Measurements from ENCODE around the gene LRRC8D.
"Not testable (repeated sequence)": the region's sequence is repeated elsewhere in the genome, so short reads cannot be mapped to it uniquely, and the experiment has no call there.

LRRC8D gene

DNA sequence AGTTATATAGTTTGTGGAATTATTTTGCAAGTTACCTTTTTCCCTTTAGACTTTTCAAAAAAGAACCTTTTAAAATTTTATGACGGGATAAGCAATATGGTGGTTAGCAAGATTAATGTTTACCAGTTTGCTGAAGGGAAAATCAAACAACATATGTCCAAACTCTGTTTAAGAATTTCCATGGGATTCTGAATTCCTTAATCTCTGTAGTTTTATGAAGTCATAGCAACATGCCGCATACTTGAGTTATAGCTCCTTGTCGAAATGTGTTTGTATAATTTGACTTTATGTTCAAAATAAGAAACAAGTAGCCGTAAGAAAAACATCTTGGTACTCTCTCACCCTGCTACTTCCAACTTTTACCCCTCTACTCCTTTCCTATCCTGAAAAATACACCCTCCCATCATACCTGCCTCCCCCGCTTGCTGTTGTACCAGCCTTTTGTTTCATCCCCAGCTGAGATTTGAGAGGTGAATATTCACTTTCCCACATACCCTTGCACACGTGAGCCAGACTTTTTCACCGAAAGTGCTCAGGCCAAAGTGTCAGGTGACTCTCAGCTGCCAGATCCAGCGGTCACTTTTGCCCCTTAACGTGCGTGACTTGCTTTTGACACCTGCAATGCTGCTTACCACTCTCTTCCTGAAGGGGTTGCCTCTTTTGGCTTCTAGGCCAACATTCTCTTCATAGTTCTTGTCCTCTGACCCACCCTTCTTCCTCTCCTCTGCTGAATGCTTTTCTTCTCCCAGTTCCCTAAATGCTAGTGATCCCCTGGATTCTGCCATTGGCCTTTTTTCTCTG, 90.6 kb downstream of the LRRC8D start:
- DNase-seq (ENCODE audit: low read depth, low spot score): no peak

GRCh38 chr1:89912073-89912472, 91.2 kb downstream of the LRRC8D start:
- no peak for DNase-seq (ENCODE audit: low read depth, low spot score)

DNA sequence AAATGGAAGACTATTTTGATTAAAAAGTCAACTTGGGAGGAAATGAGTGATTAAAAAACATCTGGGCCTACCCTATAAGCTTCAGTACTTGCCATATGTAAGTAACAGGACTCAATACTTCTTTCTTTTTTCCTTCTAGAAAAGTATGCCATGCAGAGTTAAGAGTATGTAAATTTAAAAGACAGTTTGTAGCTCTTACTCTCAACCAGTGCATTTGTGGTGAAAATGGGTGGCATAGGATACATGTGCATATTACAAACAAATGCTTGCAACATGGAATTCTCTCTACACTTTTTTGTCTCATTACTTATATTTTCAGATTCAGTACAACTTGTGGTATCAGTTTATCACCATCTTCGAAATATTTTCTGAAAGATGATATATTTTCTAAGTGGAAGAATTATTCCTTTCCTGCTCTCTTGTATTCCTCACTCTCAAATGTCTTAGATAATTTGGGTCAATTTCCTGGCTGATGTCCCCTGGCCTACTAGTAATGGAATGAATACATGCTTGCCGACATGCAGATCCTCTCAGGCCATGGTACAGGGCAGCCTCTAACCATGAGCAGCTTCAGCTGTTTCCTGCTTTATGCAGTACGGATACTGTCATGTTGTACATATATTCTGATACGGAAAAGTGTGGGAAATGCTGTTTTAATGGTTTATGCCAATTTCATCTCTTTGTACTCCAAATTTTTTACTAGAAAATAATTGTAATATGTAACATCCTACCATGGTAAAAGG, 92.7 kb downstream of the LRRC8D start:
- DNase-seq (ENCODE audit: low read depth, low spot score): no peak

- DNase-seq (ENCODE audit: low read depth, low spot score): no peak
These were observed 96.5 kb downstream of the LRRC8D start for GRCh38 chr1:89917353-89917752.

DNA sequence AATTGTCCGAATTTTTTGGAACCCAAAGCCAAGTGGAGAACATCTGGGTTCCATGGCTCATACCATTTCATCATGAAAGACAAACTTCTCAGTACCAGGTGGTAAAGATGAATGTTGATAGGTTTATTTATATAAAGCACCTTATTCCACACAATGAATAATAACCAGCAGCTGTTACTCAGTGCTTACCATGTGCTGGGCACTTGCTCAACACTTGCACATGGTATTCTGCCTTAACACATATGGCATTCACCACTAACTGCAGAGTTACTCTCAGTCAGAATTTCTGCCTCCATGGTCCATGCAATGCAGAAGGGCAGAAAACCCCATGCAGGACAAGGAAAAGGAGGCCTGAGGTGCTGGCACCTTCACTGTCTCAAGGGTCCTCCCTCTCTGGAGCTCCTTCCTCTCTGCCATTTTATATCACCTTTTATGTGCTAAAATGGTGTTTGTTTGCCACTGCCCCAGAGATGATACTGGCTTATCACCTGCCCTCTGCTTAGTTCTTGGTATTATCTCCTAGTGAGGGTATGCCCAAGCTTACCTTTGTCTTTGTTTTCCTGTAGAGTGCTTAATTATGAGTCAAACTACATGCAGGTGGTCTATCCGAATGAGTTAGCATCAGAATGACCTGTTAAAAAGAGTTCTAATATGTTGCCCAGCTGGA, 97.4 kb downstream of the LRRC8D start:
- no peak for DNase-seq (ENCODE audit: low read depth, low spot score)

GRCh38 chr1:89918794-89919155, 97.9 kb downstream of the LRRC8D start:
- DNase-seq (ENCODE audit: low read depth, low spot score): no peak

DNA sequence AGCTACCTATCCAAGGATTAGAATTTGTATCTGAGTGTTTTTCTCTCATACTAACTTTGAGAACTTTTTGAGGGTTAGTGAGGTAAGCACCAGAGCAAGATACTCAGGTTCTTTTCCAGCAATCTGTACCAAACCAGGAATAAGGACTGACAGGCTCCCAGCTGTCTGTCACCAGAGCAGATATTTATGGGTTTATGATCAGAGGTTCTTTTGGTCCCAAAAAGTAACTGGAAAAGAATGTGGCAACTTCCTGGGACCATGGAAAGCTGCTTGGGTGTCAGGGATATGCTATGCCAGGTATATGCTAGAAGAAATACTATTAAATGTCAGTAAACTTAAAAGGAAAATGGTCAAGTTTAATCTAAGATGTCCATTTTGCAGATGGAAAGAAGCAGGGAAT, 98.3 kb downstream of the LRRC8D start:
- no peak for DNase-seq (ENCODE audit: low read depth, low spot score)

DNA sequence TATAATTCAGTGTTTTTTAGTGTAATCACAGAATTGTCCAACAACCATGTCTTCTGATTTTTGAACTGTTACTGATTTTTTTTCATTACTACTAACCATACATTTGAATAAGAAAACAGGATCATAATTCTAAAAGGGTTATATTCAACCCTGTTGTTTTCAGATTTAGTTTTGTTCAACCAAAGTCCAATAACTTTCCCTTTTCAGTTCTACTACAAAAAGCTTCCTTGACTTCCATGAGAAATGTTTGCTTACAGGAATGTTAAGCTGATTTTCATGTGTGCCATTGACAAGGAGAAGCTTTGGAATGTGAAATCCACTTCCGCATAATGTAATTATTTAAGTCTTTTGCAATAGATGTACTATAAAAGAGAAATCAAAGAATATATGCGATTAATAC, 102.1 kb downstream of the LRRC8D start:
- DNase-seq (ENCODE audit: low read depth, low spot score): no peak

DNA sequence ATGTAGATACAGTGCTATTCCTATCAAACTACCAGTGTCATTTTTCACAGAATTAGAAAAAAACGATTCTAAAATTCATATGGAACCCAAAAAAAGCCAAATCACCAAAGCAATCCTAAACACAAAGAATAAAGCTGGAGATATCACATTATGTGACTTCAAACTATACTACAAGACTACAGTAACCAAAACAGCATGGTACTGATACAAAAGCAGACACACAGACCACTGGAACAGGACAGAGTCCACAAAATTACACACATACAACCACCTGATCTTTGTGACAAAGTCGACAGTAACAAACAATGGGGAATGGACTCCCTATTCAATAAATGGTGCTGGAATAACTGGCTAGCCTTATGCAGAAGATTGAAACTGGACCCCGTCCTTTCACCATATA, 102.7 kb downstream of the LRRC8D start:
- DNase-seq (ENCODE audit: low read depth, low spot score): no peak

DNA sequence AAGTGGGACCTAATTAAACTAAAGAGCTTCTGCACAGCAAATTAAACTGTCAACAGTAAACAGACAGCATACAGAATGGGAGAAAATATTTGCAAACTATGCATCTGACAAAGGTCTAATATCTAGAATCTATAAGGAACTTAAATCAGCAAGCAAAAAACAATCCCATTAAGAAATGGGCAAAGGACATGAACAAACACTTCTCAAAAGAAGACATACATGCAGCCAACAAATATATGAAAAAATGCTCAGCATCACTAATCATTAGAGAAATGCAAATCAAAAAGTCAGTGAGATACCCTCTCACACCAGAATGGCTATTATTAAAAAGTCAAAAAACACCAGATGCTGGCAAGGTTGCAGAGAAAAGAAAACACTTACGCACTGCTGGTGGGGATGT, 103.2 kb downstream of the LRRC8D start:
- not testable (repeated sequence) for DNase-seq (ENCODE audit: low read depth, low spot score)

- DNase-seq (ENCODE audit: low read depth, low spot score): no peak
These were observed 106.2 kb downstream of the LRRC8D start for GRCh38 chr1:89927049-89927448.

DNA sequence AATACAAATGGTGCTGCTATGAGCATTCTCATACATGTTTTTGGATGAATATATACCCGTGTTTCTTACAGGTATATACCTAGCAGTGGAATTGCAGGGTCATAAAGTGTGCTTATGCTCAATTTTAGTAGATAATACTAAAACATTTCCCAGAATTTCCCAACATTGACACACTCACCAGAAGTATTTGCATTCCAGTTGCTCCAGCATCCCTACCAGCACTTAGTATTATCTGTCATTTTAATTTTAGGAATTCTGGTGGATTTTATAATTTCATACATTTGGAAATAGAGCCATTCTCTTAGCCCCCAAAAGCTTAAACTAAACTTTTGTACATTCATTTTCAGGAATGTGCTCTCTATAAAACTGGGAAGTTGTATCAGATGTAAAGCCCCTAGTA, 106.6 kb downstream of the LRRC8D start:
- DNase-seq (ENCODE audit: low read depth, low spot score): no peak

DNA sequence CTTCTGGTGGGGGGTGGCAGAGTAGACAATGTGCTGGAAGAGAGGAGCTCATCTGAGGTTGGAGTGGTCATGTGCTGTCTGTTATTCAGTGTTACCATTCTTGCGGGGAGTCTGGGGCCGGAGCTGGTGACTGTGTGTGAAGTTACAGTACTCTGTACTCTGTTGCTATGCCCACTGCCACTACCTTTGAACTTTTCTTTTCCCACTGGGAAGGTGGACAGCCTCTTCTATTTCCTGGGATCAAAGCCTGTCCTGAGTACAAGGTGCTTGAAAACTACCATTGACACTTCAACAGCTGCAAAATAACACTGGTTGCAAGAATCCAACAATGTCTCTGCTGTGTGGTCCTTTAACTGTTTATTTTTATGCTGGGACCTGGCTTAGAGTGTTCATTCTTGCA, 107.7 kb downstream of the LRRC8D start:
- no peak for DNase-seq (ENCODE audit: low read depth, low spot score)

DNA sequence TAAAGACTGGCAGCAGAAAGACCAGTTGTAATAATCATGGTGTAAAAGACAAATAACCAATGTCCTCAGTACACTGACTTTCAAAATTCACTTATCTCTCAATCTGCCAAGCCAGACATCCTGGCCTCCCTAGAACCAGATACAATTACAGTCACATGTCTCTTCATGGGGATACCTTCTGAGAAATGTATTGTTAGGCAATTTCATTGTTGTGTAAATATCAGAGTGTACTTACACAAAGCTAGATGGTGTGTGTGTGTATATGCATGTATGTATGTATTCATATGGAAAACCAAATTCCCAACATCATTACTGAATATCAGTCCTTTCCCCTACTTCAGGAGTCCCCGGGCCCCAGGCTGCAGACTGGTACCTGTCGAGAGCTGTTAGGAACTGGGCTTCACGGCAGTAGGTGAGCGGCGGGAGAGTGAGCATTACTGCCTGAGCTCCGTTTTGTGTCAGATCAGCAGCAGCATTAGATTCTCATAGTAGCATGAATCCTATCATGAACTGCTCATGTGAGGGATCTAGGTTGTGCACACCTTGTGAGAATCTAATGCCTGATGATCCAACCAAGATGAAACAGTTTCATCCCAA, 108.7 kb downstream of the LRRC8D start:
- DNase-seq (ENCODE audit: low read depth, low spot score): no peak

- no peak for DNase-seq (ENCODE audit: low read depth, low spot score)
These were observed 109.7 kb downstream of the LRRC8D start for GRCh38 chr1:89930579-89930978.

- DNase-seq (ENCODE audit: low read depth, low spot score): no peak
These were observed 111.1 kb downstream of the LRRC8D start for GRCh38 chr1:89931964-89932363.

- no peak for DNase-seq (ENCODE audit: low read depth, low spot score)
These were observed 111.9 kb downstream of the LRRC8D start for GRCh38 chr1:89932598-89933364.

- no peak for DNase-seq (ENCODE audit: low read depth, low spot score)
These were observed 113.6 kb downstream of the LRRC8D start for GRCh38 chr1:89934461-89934860.

- peak; percentile 32 for DNase-seq (ENCODE audit: low read depth, low spot score)
These were observed 114.4 kb downstream of the LRRC8D start for GRCh38 chr1:89935235-89935634.

DNA sequence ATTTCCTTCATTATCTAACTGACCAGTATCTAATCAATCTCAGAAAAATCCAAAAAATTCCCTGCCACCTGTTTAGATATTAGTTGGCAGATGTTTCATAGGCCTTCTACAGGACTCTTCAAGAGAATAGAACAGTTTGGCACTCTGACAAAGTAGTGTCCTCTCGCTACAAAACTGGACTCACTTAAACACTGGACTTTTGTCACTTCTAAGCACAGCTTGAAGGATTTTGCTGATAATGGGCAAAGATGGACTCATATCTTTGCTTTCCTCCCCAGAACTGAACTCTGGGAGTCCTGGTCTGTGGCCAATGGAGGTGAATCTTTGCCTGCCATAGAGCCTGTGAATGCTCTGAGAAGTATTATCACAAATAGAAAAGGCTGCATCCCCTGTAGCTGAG, 115.9 kb downstream of the LRRC8D start:
- no peak for DNase-seq (ENCODE audit: low read depth, low spot score)
